OCI-LY7 (cell line): ENCODE results near the gene GPRC5D. TPM values are rescaled to one million over a fixed set of nuclear protein-coding genes. Genes with fewer than 3 reads are reported as not detected.

Source experiments
- BruUV-seq: library from RNA; stranded (reverse); fragments of 400-500 nt; replicated peaks from 2 replicates; lab custom pipeline; 2021; lab: Mats Ljungman, UMichigan
- CTCF ChIA-PET: fragments of 300-600 bp; sonication (Branson Sonifier 250); formaldehyde crosslinking; loops from one replicate; lab custom pipeline; 2022; ENCODE audit warnings: antibody characterized with exemption; ENCODE audit not compliant: unreplicated experiment; lab: Charles Lee
- POLR2A ChIA-PET: fragments of 300-600 bp; sonication (Branson Sonifier 250); formaldehyde crosslinking; loops from one replicate; lab custom pipeline; 2022; ENCODE audit warnings: antibody characterized with exemption; lab: Charles Lee
- DNase-seq: peaks from one replicate; pipeline ENCODE4 v3.0.0-alpha.2; 2015; ENCODE audit warnings: low spot score
- H2AFZ ChIP-seq: fragments of 200-600 bp; sonication (generic), shearing (Covaris generic); 2 replicates; pipeline ENCODE4 v1.6.1; 2014; ENCODE audit warnings: mild to moderate bottlenecking, antibody characterized with exemption, low read length, moderate library complexity
- H3K27ac ChIP-seq: fragments of 200-600 bp; sonication (generic); 2 replicates; pipeline ENCODE4 v1.5.1; 2014; ENCODE audit warnings: mixed run types, low read depth, mild to moderate bottlenecking, moderate library complexity, low read length, inconsistent platforms; ENCODE audit not compliant: poor library complexity, severe bottlenecking
- H3K36me3 ChIP-seq: fragments of 200-600 bp; sonication (generic); 2 replicates; pipeline ENCODE4 v1.6.1; 2014; ENCODE audit warnings: mild to moderate bottlenecking, antibody characterized with exemption, low read length, moderate library complexity, mixed read lengths; ENCODE audit not compliant: insufficient read depth
- H3K4me1 ChIP-seq: fragments of 200-600 bp; sonication (generic); 2 replicates; pipeline ENCODE4 v1.5.1; 2014; ENCODE audit warnings: mild to moderate bottlenecking, low read length; ENCODE audit not compliant: insufficient read depth, poor library complexity, severe bottlenecking
- H3K4me2 ChIP-seq: fragments of 200-600 bp; sonication (generic); 2 replicates; pipeline ENCODE4 v1.6.1; 2014; ENCODE audit warnings: mild to moderate bottlenecking, low read length
- H3K4me3 ChIP-seq: fragments of 200-600 bp; sonication (generic); 2 replicates; pipeline ENCODE4 v1.5.1; 2014; ENCODE audit warnings: mild to moderate bottlenecking, low read depth, low read length; ENCODE audit not compliant: poor library complexity, severe bottlenecking
- H3K79me2 ChIP-seq: fragments of 200-600 bp; sonication (generic); 2 replicates; pipeline ENCODE4 v1.6.1; 2016; ENCODE audit warnings: low read depth, mild to moderate bottlenecking, low read length, moderate library complexity, mixed read lengths; ENCODE audit not compliant: insufficient read depth
- H3K9me2 ChIP-seq: fragments of 200-600 bp; sonication (generic); 2 replicates; pipeline ENCODE4 v1.6.1; 2016; ENCODE audit warnings: mild to moderate bottlenecking, low read length, mixed read lengths; ENCODE audit not compliant: insufficient read depth
- H3K9me3 ChIP-seq: fragments of 200-600 bp; sonication (generic); 2 replicates; pipeline ENCODE4 v1.6.1; 2014; ENCODE audit warnings: mild to moderate bottlenecking, mixed run types, low read length, mixed read lengths
- H4K20me1 ChIP-seq: fragments of 200-600 bp; sonication (generic); 2 replicates; pipeline ENCODE4 v1.6.1; 2014; ENCODE audit warnings: mild to moderate bottlenecking, antibody characterized with exemption, low read length, moderate library complexity, mixed read lengths; ENCODE audit not compliant: insufficient read depth
- EZH2phosphoT487 ChIP-seq: fragments of 200-600 bp; sonication (generic); IDR thresholded peaks from 2 replicates; pipeline ENCODE4 v1.6.1; 2018; ENCODE audit warnings: low read depth, borderline replicate concordance, mild to moderate bottlenecking, mixed run types, antibody characterized with exemption, low read length, moderate library complexity, mixed read lengths
- intact Hi-C: fragments of 100-400 bp; cut with micrococcal nuclease; formaldehyde crosslinking; loops from one replicate; pipeline ENCODE4 v1.10.0; 2022; ENCODE audit not compliant: unreplicated experiment
- total RNA-seq, 2 experiments: library from RNA; depleted of rRNA in 1 of 2; stranded (reverse); fragments of >200 nt in 1 of 2; shearing (Covaris generic) in 1 of 2; gene quantifications; 2 replicates each; pipeline ENCODE4 v1.2.3, GENCODE V29; 2014 to 2022
- TF ChIP-seq, protein P1 (sequence below): fragments of 200-600 bp; sonication (generic); conservative IDR thresholded peaks from 2 replicates; pipeline ENCODE4 v1.5.1; 2014; ENCODE audit warnings: mild to moderate bottlenecking, antibody characterized with exemption, low read length, moderate library complexity, mixed read lengths

The GPRC5D gene
- total RNA-seq, 2 experiments from 2014 or later, result not detected

- DNase-seq, result no peak
- Histone ChIP-seq H2AFZ (no peak overlapping the region), H3K9me2 (no peaks in the 10 kb centered on the region), H3K4me1 (peaks cover 3% of the 10 kb centered on the region), H3K79me2 (no peaks in the 10 kb centered on the region), H3K4me3 (no peak overlapping the region), H3K4me2 (no peak overlapping the region), H3K9me3 (no peaks in the 10 kb centered on the region), H4K20me1 (no peaks in the 10 kb centered on the region), H3K36me3 (no peaks in the 10 kb centered on the region), H3K27ac (no peak overlapping the region)
- ChIA-PET CTCF (interaction anchor here (0.5 kb wide), 1 partner anchor 352 kb away, joined by 3 read pairs; no protein-coding TSS in a partner anchor), POLR2A (interaction anchor here (0.6 to 0.8 kb wide), 2 partner anchors 8 to 12 kb away, joined by 3 read pairs; partner anchors contain the start of gene GPRC5A)
- BruUV-seq, result no TSS peak
- TF ChIP-seq, protein P1, sequence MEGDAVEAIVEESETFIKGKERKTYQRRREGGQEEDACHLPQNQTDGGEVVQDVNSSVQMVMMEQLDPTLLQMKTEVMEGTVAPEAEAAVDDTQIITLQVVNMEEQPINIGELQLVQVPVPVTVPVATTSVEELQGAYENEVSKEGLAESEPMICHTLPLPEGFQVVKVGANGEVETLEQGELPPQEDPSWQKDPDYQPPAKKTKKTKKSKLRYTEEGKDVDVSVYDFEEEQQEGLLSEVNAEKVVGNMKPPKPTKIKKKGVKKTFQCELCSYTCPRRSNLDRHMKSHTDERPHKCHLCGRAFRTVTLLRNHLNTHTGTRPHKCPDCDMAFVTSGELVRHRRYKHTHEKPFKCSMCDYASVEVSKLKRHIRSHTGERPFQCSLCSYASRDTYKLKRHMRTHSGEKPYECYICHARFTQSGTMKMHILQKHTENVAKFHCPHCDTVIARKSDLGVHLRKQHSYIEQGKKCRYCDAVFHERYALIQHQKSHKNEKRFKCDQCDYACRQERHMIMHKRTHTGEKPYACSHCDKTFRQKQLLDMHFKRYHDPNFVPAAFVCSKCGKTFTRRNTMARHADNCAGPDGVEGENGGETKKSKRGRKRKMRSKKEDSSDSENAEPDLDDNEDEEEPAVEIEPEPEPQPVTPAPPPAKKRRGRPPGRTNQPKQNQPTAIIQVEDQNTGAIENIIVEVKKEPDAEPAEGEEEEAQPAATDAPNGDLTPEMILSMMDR, result no peak
- TF ChIP-seq EZH2phosphoT487, result no peak
- intact Hi-C loops, result no loop called here
These were observed 48.0 kb downstream of the GPRC5D start for GRCh38 chr12:12903642-12904609.

DNA sequence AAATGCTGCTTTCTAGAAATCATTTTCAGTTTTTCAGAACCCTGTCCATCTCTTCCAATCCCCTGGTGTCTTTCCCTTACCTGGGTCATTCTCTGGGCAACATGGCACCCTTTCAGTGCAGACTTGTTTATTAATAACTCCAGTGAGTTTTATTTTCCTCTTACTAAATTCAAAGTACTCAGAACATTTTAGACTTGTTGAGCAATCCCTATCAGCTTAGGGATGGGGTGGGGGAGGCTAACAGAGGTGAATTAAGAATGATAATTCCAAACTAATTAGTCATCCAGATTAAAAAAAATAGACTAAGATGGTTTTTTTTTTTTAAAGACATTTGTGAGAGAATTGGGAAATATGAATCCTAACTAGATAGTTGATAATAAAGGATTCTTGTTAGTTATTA lies 49.9 kb downstream of the GPRC5D start:
- BruUV-seq, result no TSS peak
- Histone ChIP-seq H4K20me1 (no peaks in the 10 kb centered on the region), H3K27ac (no peak overlapping the region), H3K4me1 (no peaks in the 10 kb centered on the region), H3K9me2 (no peaks in the 10 kb centered on the region), H3K79me2 (no peaks in the 10 kb centered on the region), H2AFZ (no peak overlapping the region), H3K9me3 (no peaks in the 10 kb centered on the region), H3K4me2 (no peak overlapping the region), H3K36me3 (no peaks in the 10 kb centered on the region), H3K4me3 (no peak overlapping the region)
- TF ChIP-seq, protein P1, result no peak
- no peak for TF ChIP-seq EZH2phosphoT487
- ChIA-PET POLR2A (no interaction called here), CTCF (no interaction called here)
- no peak for DNase-seq
- intact Hi-C loops, result no loop called here
